Erythroblast (primary cell): Measurements from ENCODE around the gene VIPR2.
"Not testable (repeated sequence)": the region's sequence is repeated elsewhere in the genome, so short reads cannot be mapped to it uniquely, and the experiment has no call there.

Experiments used
- GATA1 ChIP-seq: IDR thresholded peaks from 2 replicates; pipeline ENCODE4 v1.6.1; 2011; ENCODE audit warnings: low read depth, mild to moderate bottlenecking, control low read depth, low read length, moderate library complexity
- POLR2A ChIP-seq: IDR thresholded peaks from 2 replicates; pipeline ENCODE4 v1.6.1; 2011; ENCODE audit warnings: mild to moderate bottlenecking, low read length

- not testable (repeated sequence) for TF ChIP-seq POLR2A, GATA1
Observed at GRCh38 chr7:159101083-159101395, 43.6 kb downstream of the VIPR2 start.
